OCI-LY7 (cell line): ENCODE measurements around the gene CDHR2. TPM values are rescaled to one million over a fixed set of nuclear protein-coding genes. Genes with fewer than 3 reads are reported as not detected.

Source experiments
- BruUV-seq: library from RNA; stranded (reverse); fragments of 400-500 nt; replicated peaks from 2 replicates; lab custom pipeline; 2021; lab: Mats Ljungman, UMichigan
- CTCF ChIA-PET: fragments of 300-600 bp; sonication (Branson Sonifier 250); formaldehyde crosslinking; loops from one replicate; lab custom pipeline; 2022; ENCODE audit warnings: antibody characterized with exemption; ENCODE audit not compliant: unreplicated experiment; lab: Charles Lee
- POLR2A ChIA-PET: fragments of 300-600 bp; sonication (Branson Sonifier 250); formaldehyde crosslinking; loops from one replicate; lab custom pipeline; 2022; ENCODE audit warnings: antibody characterized with exemption; lab: Charles Lee
- DNase-seq: peaks from one replicate; pipeline ENCODE4 v3.0.0-alpha.2; 2015; ENCODE audit warnings: low spot score
- H2AFZ ChIP-seq: fragments of 200-600 bp; sonication (generic), shearing (Covaris generic); 2 replicates; pipeline ENCODE4 v1.6.1; 2014; ENCODE audit warnings: mild to moderate bottlenecking, antibody characterized with exemption, low read length, moderate library complexity
- H3K27ac ChIP-seq: fragments of 200-600 bp; sonication (generic); 2 replicates; pipeline ENCODE4 v1.5.1; 2014; ENCODE audit warnings: mixed run types, low read depth, mild to moderate bottlenecking, moderate library complexity, low read length, inconsistent platforms; ENCODE audit not compliant: poor library complexity, severe bottlenecking
- H3K36me3 ChIP-seq: fragments of 200-600 bp; sonication (generic); 2 replicates; pipeline ENCODE4 v1.6.1; 2014; ENCODE audit warnings: mild to moderate bottlenecking, antibody characterized with exemption, low read length, moderate library complexity, mixed read lengths; ENCODE audit not compliant: insufficient read depth
- H3K4me1 ChIP-seq: fragments of 200-600 bp; sonication (generic); 2 replicates; pipeline ENCODE4 v1.5.1; 2014; ENCODE audit warnings: mild to moderate bottlenecking, low read length; ENCODE audit not compliant: insufficient read depth, poor library complexity, severe bottlenecking
- H3K4me2 ChIP-seq: fragments of 200-600 bp; sonication (generic); 2 replicates; pipeline ENCODE4 v1.6.1; 2014; ENCODE audit warnings: mild to moderate bottlenecking, low read length
- H3K4me3 ChIP-seq: fragments of 200-600 bp; sonication (generic); 2 replicates; pipeline ENCODE4 v1.5.1; 2014; ENCODE audit warnings: mild to moderate bottlenecking, low read depth, low read length; ENCODE audit not compliant: poor library complexity, severe bottlenecking
- H3K79me2 ChIP-seq: fragments of 200-600 bp; sonication (generic); 2 replicates; pipeline ENCODE4 v1.6.1; 2016; ENCODE audit warnings: low read depth, mild to moderate bottlenecking, low read length, moderate library complexity, mixed read lengths; ENCODE audit not compliant: insufficient read depth
- H3K9me2 ChIP-seq: fragments of 200-600 bp; sonication (generic); 2 replicates; pipeline ENCODE4 v1.6.1; 2016; ENCODE audit warnings: mild to moderate bottlenecking, low read length, mixed read lengths; ENCODE audit not compliant: insufficient read depth
- H3K9me3 ChIP-seq: fragments of 200-600 bp; sonication (generic); 2 replicates; pipeline ENCODE4 v1.6.1; 2014; ENCODE audit warnings: mild to moderate bottlenecking, mixed run types, low read length, mixed read lengths
- H4K20me1 ChIP-seq: fragments of 200-600 bp; sonication (generic); 2 replicates; pipeline ENCODE4 v1.6.1; 2014; ENCODE audit warnings: mild to moderate bottlenecking, antibody characterized with exemption, low read length, moderate library complexity, mixed read lengths; ENCODE audit not compliant: insufficient read depth
- CTCF ChIP-seq: fragments of 200-600 bp; sonication (generic); conservative IDR thresholded peaks from 2 replicates; pipeline ENCODE4 v1.5.1; 2014; ENCODE audit warnings: mild to moderate bottlenecking, antibody characterized with exemption, low read length, moderate library complexity, mixed read lengths
- EZH2phosphoT487 ChIP-seq: fragments of 200-600 bp; sonication (generic); IDR thresholded peaks from 2 replicates; pipeline ENCODE4 v1.6.1; 2018; ENCODE audit warnings: low read depth, borderline replicate concordance, mild to moderate bottlenecking, mixed run types, antibody characterized with exemption, low read length, moderate library complexity, mixed read lengths
- intact Hi-C: fragments of 100-400 bp; cut with micrococcal nuclease; formaldehyde crosslinking; loops from one replicate; pipeline ENCODE4 v1.10.0; 2022; ENCODE audit not compliant: unreplicated experiment
- total RNA-seq, 2 experiments: library from RNA; depleted of rRNA in 1 of 2; stranded (reverse); fragments of >200 nt in 1 of 2; shearing (Covaris generic) in 1 of 2; gene quantifications; 2 replicates each; pipeline ENCODE4 v1.2.3, GENCODE V29; 2014 to 2022

Gene CDHR2
- total RNA-seq, 2 experiments from 2014 or later = 0.25 to 3.8 TPM

GRCh38 chr5:176524138-176524537 is 25.0 kb upstream of the CDHR2 start:
- TF ChIP-seq CTCF = no peak
- no peak for TF ChIP-seq EZH2phosphoT487
- Histone ChIP-seq H3K4me3 (no peak overlapping the region), H4K20me1 (no peaks in the 10 kb centered on the region), H3K36me3 (peaks cover 38% of the 10 kb centered on the region), H3K27ac (no peak overlapping the region), H3K9me3 (no peaks in the 10 kb centered on the region), H3K79me2 (peaks cover 8% of the 10 kb centered on the region; the same call in 1 of the 2 replicates), H3K4me2 (no peak overlapping the region), H2AFZ (no peak overlapping the region), H3K9me2 (no peaks in the 10 kb centered on the region), H3K4me1 (peaks cover 60% of the 10 kb centered on the region)
- ChIA-PET POLR2A (interaction anchor here (0.6 to 2.6 kb wide), 3 partner anchors 9 to 1926 kb away, joined by 3 to 9 read pairs (median 3); no protein-coding TSS in a partner anchor), CTCF (no interaction called here)
- intact Hi-C loops = no loop called here
- no TSS peak for BruUV-seq
- DNase-seq = no peak

- intact Hi-C loops = no loop called here
- POLR2A ChIA-PET = interaction anchor here (2.6 kb wide), 1 partner anchor 11 kb away, joined by 9 read pairs; no protein-coding TSS in a partner anchor
Observed at GRCh38 chr5:176524987-176525386, 24.2 kb upstream of the CDHR2 start.

More at GRCh38 chr5:176524987-176525386, 24.2 kb upstream of the CDHR2 start:
- Histone ChIP-seq H3K9me2 (no peaks in the 10 kb centered on the region), H4K20me1 (no peaks in the 10 kb centered on the region), H3K27ac (no peak overlapping the region), H2AFZ (no peak overlapping the region), H3K36me3 (peaks cover 41% of the 10 kb centered on the region), H3K4me3 (no peak overlapping the region), H3K9me3 (no peaks in the 10 kb centered on the region), H3K4me1 (peaks cover 67% of the 10 kb centered on the region), H3K4me2 (no peak overlapping the region), H3K79me2 (peaks cover 8% of the 10 kb centered on the region; the same call in 1 of the 2 replicates)
- no peak for DNase-seq
- TF ChIP-seq EZH2phosphoT487 = no peak
- no peak for TF ChIP-seq CTCF
- CTCF ChIA-PET = no interaction called here
- BruUV-seq = no TSS peak
